Measurements from ENCODE around the gene ZNF536.

ZNF536 gene

DNA sequence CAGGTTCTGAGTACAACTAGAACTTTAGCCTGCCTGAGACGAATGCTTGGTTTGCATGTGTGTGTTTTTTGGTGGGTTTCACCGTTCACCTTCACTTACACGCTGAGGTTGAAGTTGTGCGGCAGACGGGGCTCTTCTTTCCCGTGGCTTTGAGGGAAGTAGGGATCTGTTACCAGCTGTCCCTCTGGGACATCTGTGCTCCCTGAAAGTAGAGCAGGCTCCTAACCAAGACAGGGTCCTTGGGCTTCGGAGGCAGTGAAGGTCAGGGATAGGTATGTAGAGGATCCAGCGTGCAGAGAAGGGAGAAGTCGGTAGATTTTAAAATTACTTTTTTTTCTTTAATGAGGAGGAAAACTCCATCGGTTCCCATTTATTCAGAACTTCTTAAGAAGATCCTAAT, 48.7 kb downstream of the ZNF536 start:
- Histone ChIP-seq H3K4me1 (no peaks in the 10 kb centered on the region), H3K27ac (no peak overlapping the region), H3K36me3 (no peaks in the 10 kb centered on the region), H3K9me3 (no peaks in the 10 kb centered on the region), H3K27me3 (no peaks in the 10 kb centered on the region), H3K4me3 (no peak overlapping the region)
- TF ChIP-seq, protein P1, sequence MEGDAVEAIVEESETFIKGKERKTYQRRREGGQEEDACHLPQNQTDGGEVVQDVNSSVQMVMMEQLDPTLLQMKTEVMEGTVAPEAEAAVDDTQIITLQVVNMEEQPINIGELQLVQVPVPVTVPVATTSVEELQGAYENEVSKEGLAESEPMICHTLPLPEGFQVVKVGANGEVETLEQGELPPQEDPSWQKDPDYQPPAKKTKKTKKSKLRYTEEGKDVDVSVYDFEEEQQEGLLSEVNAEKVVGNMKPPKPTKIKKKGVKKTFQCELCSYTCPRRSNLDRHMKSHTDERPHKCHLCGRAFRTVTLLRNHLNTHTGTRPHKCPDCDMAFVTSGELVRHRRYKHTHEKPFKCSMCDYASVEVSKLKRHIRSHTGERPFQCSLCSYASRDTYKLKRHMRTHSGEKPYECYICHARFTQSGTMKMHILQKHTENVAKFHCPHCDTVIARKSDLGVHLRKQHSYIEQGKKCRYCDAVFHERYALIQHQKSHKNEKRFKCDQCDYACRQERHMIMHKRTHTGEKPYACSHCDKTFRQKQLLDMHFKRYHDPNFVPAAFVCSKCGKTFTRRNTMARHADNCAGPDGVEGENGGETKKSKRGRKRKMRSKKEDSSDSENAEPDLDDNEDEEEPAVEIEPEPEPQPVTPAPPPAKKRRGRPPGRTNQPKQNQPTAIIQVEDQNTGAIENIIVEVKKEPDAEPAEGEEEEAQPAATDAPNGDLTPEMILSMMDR (IDR thresholded peaks at IDR 0.05): no peak
- intact Hi-C loops (cut with DNase I; ENCODE audit: low total_unique reads): no loop called here
- no peak for DNase-seq

DNA sequence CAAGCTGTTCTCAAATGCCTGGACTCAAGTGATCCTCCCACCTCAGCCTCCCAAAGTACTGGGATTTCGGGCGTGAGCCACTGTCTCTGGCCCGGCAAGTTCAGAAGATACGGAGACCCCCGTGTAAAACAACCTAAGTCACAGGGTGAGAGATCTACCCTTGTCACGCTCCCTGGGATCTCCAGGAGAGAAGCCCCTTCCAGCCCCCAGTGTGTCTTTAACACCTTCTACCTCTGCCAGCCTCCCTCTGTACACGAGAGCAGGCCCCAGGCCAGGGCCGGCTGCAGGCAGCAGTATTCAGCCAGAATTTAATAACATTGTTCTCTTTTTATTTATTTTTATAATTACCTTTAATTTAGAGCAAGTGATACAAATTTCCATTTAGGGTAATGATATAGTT, 49.4 kb downstream of the ZNF536 start:
- Histone ChIP-seq H3K9me3 (no peaks in the 10 kb centered on the region), H3K27me3 (no peaks in the 10 kb centered on the region), H3K27ac (no peak overlapping the region), H3K4me3 (no peak overlapping the region), H3K36me3 (no peaks in the 10 kb centered on the region), H3K4me1 (no peaks in the 10 kb centered on the region)
- intact Hi-C loops (cut with DNase I; ENCODE audit: low total_unique reads): no loop called here
- no peak for DNase-seq
- TF ChIP-seq, protein P1 (IDR thresholded peaks at IDR 0.05): no peak

- Histone ChIP-seq H3K4me3 (no peak overlapping the region), H3K27me3 (no peaks in the 10 kb centered on the region), H3K36me3 (no peaks in the 10 kb centered on the region), H3K27ac (no peak overlapping the region), H3K9me3 (no peaks in the 10 kb centered on the region), H3K4me1 (no peaks in the 10 kb centered on the region)
- DNase-seq: no peak
- TF ChIP-seq, protein P1 (IDR thresholded peaks at IDR 0.05): no peak
- intact Hi-C loops (cut with DNase I; ENCODE audit: low total_unique reads): no loop called here
Measured at GRCh38 chr19:30423481-30423880, 51.3 kb downstream of the ZNF536 start.

- no peak for DNase-seq
- H3K4me1 ChIP-seq: no peaks in the 10 kb centered on the region
Measured at GRCh38 chr19:30425885-30426838, 54.0 kb downstream of the ZNF536 start.

DNA sequence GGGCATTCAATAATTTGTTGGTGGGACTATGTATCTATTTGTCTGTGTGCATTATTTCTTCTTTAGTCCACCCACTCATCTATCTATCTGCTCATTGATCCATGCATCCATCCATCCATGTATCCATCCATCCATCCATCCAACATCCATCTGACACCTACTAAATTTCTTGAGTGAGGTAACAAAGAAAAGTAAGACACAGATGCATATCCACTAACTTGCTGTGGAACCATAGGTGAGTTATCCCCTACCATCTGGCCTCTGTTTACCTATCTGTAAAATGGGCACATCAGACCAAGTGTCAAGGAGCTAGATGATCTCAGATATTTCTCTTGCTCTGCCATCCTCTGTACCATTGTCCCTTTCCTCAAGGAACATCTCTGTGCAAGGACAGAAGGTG, 54.7 kb downstream of the ZNF536 start:
- DNase-seq: no peak
- Histone ChIP-seq H3K27ac (no peak overlapping the region), H3K4me3 (no peak overlapping the region), H3K4me1 (no peaks in the 10 kb centered on the region), H3K27me3 (no peaks in the 10 kb centered on the region), H3K36me3 (no peaks in the 10 kb centered on the region), H3K9me3 (no peaks in the 10 kb centered on the region)
- intact Hi-C loops (cut with DNase I; ENCODE audit: low total_unique reads): no loop called here
- TF ChIP-seq, protein P1 (IDR thresholded peaks at IDR 0.05): no peak

More at GRCh38 chr19:30425885-30426838, 54.0 kb downstream of the ZNF536 start:
- no peaks in the 10 kb centered on the region for H3K27me3 ChIP-seq
- TF ChIP-seq, protein P1 (IDR thresholded peaks at IDR 0.05): no peak
- H3K4me3 ChIP-seq: no peak overlapping the region
- intact Hi-C loops (cut with DNase I; ENCODE audit: low total_unique reads): no loop called here
- no peak overlapping the region for H3K27ac ChIP-seq
- H3K36me3 ChIP-seq: no peaks in the 10 kb centered on the region
- H3K9me3 ChIP-seq: no peaks in the 10 kb centered on the region

Data from tibial artery (tissue), 4 donors.